ENCODE measurements around the gene WASF2.
"Not testable (repeated sequence)": the region's sequence is repeated elsewhere in the genome, so short reads cannot be mapped to it uniquely, and the experiment has no call there.

Gene WASF2

GRCh38 chr1:27418326-27419185, 71.4 kb downstream of the WASF2 start:
- DNase-seq (ENCODE audit: low spot score), result no peak

- no peak for DNase-seq (ENCODE audit: low spot score)
These were observed 72.3 kb downstream of the WASF2 start for GRCh38 chr1:27417713-27418112.

GRCh38 chr1:27416387-27417111, 73.4 kb downstream of the WASF2 start:
- peak; percentile 65 for DNase-seq (ENCODE audit: low spot score)

DNA sequence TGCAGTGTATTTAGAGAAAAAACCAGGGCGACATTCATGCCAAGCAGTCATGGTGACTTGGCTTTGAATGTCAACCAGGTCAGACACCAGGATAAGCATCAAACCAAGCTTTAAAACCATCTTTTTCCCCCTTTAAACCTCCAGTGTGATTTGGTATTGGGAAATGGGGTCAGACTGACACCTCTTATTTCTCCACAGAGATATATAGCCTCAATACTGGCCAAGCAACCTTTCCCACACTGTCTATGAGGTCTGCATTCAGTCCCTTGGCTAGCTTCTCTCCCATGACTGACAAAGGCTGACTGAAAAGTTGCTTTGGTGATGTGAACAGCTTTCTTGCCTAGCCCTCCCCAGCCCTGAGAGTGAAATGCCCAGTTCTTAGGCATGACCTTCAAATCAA, 75.9 kb downstream of the WASF2 start:
- no peak for DNase-seq (ENCODE audit: low spot score)

DNA sequence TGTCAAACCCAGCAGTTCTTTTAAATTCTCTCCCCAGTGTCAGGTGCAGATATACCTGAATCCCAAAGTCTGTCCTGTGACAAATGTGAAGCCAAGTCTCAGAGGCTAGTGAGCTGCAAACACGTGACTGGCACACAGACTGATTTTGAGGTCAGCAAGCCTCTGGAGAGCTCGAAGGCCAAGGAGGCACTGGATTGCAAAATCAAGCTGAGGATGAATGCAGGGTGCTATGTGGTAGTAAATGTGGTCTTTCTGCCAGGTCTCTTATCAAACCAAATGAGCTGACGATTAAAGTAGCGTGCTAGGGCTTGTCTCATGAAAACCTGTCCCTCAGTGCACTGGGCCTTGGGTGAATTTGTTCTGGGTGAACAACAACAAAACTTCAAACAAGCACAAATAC, 77.0 kb downstream of the WASF2 start:
- DNase-seq (ENCODE audit: low spot score), result no peak

- DNase-seq (ENCODE audit: low spot score), result no peak
These were observed 77.5 kb downstream of the WASF2 start for GRCh38 chr1:27412502-27412901.

DNA sequence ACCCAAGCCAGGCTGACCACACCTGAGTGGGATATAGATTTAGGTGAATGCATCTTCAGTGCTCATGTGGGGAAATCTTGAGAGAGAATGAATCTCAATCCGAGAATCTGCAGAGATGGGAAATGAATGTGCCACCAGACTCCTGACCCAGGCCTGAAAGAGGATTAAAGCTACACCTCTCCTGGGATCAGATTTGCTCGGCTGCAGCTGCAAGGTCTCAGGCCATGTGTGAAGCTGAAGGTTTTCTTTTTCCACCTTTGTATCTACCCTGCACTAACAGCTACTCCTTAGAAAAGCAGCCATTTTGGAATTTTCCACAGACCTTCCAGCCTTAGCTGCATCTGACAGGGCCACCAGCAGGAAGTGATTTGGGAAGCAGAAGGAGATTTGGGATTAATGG, 79.3 kb downstream of the WASF2 start:
- DNase-seq (ENCODE audit: low spot score), result no peak

- no peak for DNase-seq (ENCODE audit: low spot score)
These were observed 80.3 kb downstream of the WASF2 start for GRCh38 chr1:27409669-27410068.

- DNase-seq (ENCODE audit: low spot score), result no peak
These were observed 81.8 kb downstream of the WASF2 start for GRCh38 chr1:27408151-27408550.

GRCh38 chr1:27406791-27407190, 83.2 kb downstream of the WASF2 start:
- DNase-seq (ENCODE audit: low spot score), result not testable (repeated sequence)

DNA sequence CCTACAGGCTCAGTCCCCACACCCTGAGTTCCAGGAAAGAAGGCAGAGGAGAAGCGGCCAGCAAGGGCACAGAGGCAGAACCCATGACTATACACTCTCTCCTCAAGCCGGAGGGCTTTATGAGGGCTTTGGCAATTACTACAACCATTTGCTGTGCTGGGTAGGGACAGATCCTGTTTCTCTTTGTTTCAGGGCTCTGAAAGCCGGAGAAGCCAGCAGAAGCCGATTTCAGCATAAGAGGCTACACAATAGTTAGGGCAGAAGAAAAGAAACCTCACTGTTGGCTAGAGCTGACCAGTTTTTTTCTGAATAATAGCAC, 83.6 kb downstream of the WASF2 start:
- DNase-seq (ENCODE audit: low spot score), result no peak

GRCh38 chr1:27405598-27406361, 84.2 kb downstream of the WASF2 start:
- not testable (repeated sequence) for DNase-seq (ENCODE audit: low spot score)

GRCh38 chr1:27405074-27405473, 84.9 kb downstream of the WASF2 start:
- no peak for DNase-seq (ENCODE audit: low spot score)

- DNase-seq (ENCODE audit: low spot score), result no peak
These were observed 86.0 kb downstream of the WASF2 start for GRCh38 chr1:27403931-27404330.

DNA sequence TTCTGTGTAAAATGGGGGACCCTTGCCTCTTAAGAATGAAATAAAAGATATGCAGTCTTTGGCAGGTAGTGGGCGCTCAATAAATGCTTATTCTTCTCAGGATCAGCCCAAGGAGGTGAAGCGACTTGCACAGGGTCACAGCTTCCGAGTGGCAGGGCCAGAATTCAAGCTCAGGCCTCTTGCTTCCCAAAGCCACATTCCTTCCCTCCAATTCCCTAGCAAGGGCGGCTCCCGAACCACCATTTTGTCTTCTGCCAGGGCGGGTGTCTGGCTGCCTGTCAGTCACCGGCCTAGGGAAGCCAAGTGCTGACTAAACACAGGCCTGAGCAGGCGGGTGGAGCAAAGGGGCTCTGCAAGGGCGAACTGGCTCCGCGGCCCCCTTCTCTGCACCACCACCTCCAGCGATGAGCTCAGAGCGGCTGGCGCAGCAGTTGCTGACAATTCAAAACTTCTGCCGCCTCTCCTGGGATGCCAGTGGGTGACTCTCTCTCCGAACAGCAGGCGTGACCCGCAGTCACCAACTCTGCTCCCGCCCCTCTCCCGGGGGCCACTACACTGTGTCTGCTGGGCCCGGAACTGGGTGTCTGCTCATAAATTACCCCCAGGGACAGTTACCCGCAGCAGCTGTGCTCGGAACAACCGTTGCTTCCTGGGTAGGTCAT, 86.8 kb downstream of the WASF2 start:
- DNase-seq (ENCODE audit: low spot score), result peak; percentile 33

DNA sequence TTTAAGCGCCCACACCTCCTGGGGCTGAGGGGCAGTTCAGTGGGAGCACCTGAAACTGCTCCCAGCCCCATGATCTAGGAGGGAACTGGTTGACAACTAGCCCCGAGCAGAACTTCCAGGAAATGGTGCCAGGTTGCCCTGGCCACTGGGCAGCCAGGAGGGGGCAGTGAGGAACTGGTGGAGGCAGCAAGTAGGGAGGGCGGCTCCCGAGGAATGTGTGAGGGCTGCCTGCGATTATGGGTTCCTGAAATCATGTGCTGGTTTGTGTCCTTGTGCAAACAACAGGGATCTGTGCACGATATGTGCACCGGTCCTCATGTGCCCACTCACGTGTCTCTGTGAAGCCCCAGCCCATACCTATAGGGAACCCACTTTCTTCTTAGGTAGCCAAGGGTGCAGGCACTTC, 87.6 kb downstream of the WASF2 start:
- DNase-seq (ENCODE audit: low spot score), result peak; percentile 52

DNA sequence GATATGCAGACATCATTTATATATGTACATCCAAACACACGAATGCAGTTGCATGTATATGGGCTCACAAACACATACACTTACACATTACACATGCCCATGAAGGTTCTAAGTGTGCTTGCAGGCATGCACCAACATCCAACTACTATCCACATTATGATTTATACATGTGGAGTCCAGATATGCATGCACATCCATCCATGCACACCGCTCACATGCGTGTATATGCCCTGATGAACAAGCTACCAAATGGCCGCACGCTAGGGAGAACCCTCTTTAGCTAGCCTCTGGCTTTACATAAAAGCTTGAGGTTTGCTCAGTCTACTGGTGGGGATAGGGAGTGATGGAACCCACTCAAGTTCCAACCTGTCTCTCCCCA, 89.0 kb downstream of the WASF2 start:
- DNase-seq (ENCODE audit: low spot score), result no peak

DNA sequence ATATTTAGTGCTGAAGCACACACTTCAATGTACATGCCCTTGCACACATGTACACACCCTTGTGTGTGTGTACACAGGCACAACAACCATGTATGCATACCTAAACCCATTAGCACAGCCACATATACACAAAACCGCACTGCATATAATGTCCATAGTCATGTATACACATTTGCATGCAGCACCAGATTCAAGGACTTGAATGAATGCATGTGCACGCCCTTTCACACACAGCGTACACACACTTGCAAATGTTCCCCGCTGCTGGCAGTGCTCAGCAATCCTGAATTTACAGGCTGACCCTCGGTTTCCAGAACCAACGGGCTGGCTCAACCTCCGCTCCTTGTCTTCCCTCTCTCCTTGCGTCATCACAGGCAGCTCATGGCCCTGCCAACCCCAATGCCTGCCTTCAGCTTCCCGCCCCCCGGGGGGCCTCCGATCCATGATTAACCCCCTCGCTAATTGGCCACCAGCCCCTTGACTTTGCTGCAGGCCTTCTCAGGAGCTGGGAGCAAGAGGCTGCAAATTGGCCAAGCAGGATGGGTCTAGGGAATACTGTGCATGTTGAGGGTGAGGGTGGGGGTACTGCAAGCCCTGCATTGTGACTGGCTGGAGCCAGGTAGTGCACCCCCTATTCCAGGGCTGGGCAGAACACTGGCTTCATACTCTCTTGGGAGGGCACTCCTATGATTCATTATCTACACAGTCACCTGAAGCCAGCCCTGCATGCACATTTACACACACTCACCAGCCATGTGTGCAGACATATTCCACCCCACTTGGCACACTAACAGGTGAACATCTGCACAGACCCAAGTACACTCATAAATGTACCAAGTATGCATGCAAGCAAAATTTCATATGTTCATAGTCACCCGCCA, 89.6 kb downstream of the WASF2 start:
- no peak for DNase-seq (ENCODE audit: low spot score)

DNA sequence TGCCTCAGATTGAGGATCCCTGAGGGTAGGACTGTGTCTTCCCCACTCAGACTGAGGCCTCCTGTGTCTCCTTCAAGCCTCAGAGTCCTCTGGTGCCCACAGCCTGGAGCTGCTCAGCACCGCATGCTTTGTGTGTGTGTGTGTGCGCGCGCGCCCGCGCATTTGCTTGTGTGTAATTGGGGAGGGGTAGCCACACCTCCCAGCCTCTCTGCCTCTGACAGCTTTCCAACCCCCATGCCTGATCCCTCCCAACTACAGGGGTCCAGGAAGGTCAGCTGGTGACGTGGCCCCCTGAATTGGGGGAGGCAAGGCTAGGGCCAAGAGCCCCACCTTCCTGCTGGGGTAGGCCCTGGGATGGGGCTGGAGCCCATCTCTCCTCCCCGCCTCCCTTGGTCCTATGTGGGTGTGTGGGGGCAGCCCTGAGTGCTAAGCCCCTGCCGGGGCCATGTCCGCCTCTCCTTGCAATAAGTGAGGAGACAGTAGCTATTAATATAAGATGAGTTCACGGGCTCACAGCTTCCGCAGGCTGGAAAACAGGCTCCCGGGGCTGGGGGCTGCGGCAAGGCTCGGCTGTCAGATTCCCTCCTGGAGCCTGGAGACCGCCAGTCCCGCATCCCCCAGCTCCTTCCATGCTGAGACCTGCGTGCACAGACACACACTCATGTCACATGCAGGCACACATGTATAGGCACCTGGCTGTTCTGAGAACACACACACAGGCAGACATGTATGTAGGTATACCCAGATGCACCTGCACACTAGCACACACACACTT, 90.5 kb downstream of the WASF2 start:
- no peak for DNase-seq (ENCODE audit: low spot score)

DNA sequence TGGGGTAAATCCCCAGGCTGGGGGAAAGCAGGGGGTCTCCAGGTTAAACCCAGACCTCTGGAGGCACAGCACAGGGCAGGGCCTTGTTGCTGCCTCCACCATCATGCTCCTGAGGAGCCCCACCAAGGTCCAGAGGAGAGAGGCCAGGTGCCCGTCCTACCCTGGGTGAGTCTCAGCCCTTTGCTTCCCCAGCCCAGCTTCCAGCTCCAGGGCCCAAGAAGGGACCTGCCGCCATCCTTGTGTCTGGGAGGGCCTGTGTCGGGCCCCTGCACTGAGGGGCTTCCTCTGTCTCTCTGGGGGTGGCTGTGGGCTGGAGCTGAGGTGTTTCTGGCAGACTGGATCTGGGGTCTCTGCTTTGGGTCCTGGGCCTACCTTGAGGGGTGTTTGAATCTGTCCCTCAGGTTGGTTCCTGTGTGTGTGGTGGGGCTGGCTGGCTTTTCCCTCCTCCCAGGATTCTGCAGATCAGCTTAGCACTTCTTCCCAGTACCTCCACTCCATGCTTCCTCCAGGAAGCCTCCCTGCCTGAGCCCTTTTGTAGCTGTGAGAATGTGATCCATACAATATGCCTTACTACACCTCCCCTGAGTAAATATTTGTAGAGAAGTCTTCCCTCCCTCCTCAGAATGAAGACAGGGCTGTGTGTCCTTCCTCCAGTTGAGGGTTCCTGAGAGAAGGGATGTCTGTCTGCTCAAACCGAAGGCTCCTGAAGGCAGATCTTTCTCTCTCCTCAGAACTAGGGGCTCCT, 91.4 kb downstream of the WASF2 start:
- DNase-seq (ENCODE audit: low spot score), result no peak

All from cerebellar cortex (tissue), 1 donor.